ENCODE measurements around the gene SOWAHD.
"Not testable (repeated sequence)": the region's sequence is repeated elsewhere in the genome, so short reads cannot be mapped to it uniquely, and the experiment has no call there.

SOWAHD gene

GRCh38 chrX:119750131-119750530 is 8.3 kb upstream of the SOWAHD start:
- H3K36me3 ChIP-seq (replicated peaks); H3K4me1 ChIP-seq; H3K27me3 ChIP-seq (ENCODE audit: low read depth); in situ Hi-C loops (cut with MboI; ENCODE audit: low sequenced_read_pairs); H3K9me3 ChIP-seq; H3K4me3 ChIP-seq: not testable (repeated sequence)
- DNase-seq (ENCODE audit: low spot score in 2 of 2): peak in 1 of 2 experiments; percentile 30

GRCh38 chrX:119750751-119751150 is 7.6 kb upstream of the SOWAHD start:
- H3K27me3 ChIP-seq (ENCODE audit: low read depth); H3K36me3 ChIP-seq (replicated peaks); H3K4me1 ChIP-seq; H3K9me3 ChIP-seq; in situ Hi-C loops (cut with MboI; ENCODE audit: low sequenced_read_pairs); DNase-seq (ENCODE audit: low spot score in 2 of 2); H3K4me3 ChIP-seq: not testable (repeated sequence)

GRCh38 chrX:119753001-119753400 is 5.4 kb upstream of the SOWAHD start:
- no peaks in the 10 kb centered on the region for H3K36me3 ChIP-seq (replicated peaks)
- in situ Hi-C loops (cut with MboI; ENCODE audit: low sequenced_read_pairs): no loop called here
- no peaks in the 10 kb centered on the region for H3K9me3 ChIP-seq
- no peaks in the 10 kb centered on the region for H3K27me3 ChIP-seq (ENCODE audit: low read depth)
- no peak overlapping the region for H3K4me3 ChIP-seq
- no peak for DNase-seq (ENCODE audit: low spot score in 2 of 2)
- H3K4me1 ChIP-seq: no peaks in the 10 kb centered on the region; the same call in 1 of the 2 replicates

GRCh38 chrX:119753639-119754257 is 4.6 kb upstream of the SOWAHD start:
- in situ Hi-C loops (cut with MboI; ENCODE audit: low sequenced_read_pairs): no loop called here
- peak; percentile 56 to 70 for DNase-seq (ENCODE audit: low spot score in 2 of 2)
- no peaks in the 10 kb centered on the region; the same call in 1 of the 2 replicates for H3K4me1 ChIP-seq
- no peaks in the 10 kb centered on the region for H3K27me3 ChIP-seq (ENCODE audit: low read depth)
- no peak overlapping the region for H3K4me3 ChIP-seq
- H3K9me3 ChIP-seq: no peaks in the 10 kb centered on the region
- no peaks in the 10 kb centered on the region for H3K36me3 ChIP-seq (replicated peaks)

GRCh38 chrX:119755981-119756533 is 2.3 kb upstream of the SOWAHD start:
- Histone ChIP-seq H3K36me3 (replicated peaks) (no peaks in the 10 kb centered on the region), H3K4me1 (no peaks in the 10 kb centered on the region; the same call in 1 of the 2 replicates), H3K27me3 (ENCODE audit: low read depth) (no peaks in the 10 kb centered on the region), H3K9me3 (no peaks in the 10 kb centered on the region), H3K4me3 (no peak overlapping the region)
- no peak for DNase-seq (ENCODE audit: low spot score in 2 of 2)
- in situ Hi-C loops (cut with MboI; ENCODE audit: low sequenced_read_pairs): no loop called here

GRCh38 chrX:119756926-119757635 is 1.3 kb upstream of the SOWAHD start:
- H3K4me1 ChIP-seq: no peaks in the 10 kb centered on the region; the same call in 1 of the 2 replicates
- H3K4me3 ChIP-seq: no peak overlapping the region
- DNase-seq (ENCODE audit: low spot score in 2 of 2): no peak
- no peaks in the 10 kb centered on the region for H3K36me3 ChIP-seq (replicated peaks)
- H3K27me3 ChIP-seq (ENCODE audit: low read depth): no peaks in the 10 kb centered on the region
- in situ Hi-C loops (cut with MboI; ENCODE audit: low sequenced_read_pairs): no loop called here
- H3K9me3 ChIP-seq: no peaks in the 10 kb centered on the region

GRCh38 chrX:119757646-119757978 is 776 bp upstream of the SOWAHD start:
- no peak for DNase-seq (ENCODE audit: low spot score in 2 of 2)
- H3K36me3 ChIP-seq (replicated peaks): no peaks in the 10 kb centered on the region
- H3K4me3 ChIP-seq: peak overlapping the region; percentile 46
- H3K27me3 ChIP-seq (ENCODE audit: low read depth): no peaks in the 10 kb centered on the region
- no peaks in the 10 kb centered on the region for H3K9me3 ChIP-seq
- H3K4me1 ChIP-seq: no peaks in the 10 kb centered on the region; the same call in 1 of the 2 replicates
- in situ Hi-C loops (cut with MboI; ENCODE audit: low sequenced_read_pairs): no loop called here

GRCh38 chrX:119758731-119759247 is 401 bp downstream of the SOWAHD start:
- Histone ChIP-seq H3K4me1 (no peaks in the 10 kb centered on the region; the same call in 1 of the 2 replicates), H3K9me3 (no peaks in the 10 kb centered on the region; the same call in 1 of the 2 replicates)
- peak in 1 of 2 experiments; percentile 72 for DNase-seq (ENCODE audit: low spot score in 2 of 2)

GRCh38 chrX:119759248-119759766 is 919 bp downstream of the SOWAHD start:
- in situ Hi-C loops (cut with MboI; ENCODE audit: low sequenced_read_pairs): no loop called here
- no peaks in the 10 kb centered on the region for H3K36me3 ChIP-seq (replicated peaks)
- no peak for DNase-seq (ENCODE audit: low spot score in 2 of 2)
- H3K9me3 ChIP-seq: no peaks in the 10 kb centered on the region; the same call in 1 of the 2 replicates
- no peaks in the 10 kb centered on the region for H3K27me3 ChIP-seq (ENCODE audit: low read depth)
- no peaks in the 10 kb centered on the region; the same call in 1 of the 2 replicates for H3K4me1 ChIP-seq
- no peak overlapping the region; the same call in 1 of the 2 replicates for H3K4me3 ChIP-seq

More at GRCh38 chrX:119758731-119759247, 401 bp downstream of the SOWAHD start:
- Histone ChIP-seq H3K4me3 (peak overlapping the region; percentile 46), H3K27me3 (ENCODE audit: low read depth) (no peaks in the 10 kb centered on the region), H3K36me3 (replicated peaks) (no peaks in the 10 kb centered on the region)
- in situ Hi-C loops (cut with MboI; ENCODE audit: low sequenced_read_pairs): no loop called here

- no peak for DNase-seq (ENCODE audit: low spot score in 2 of 2)
- Histone ChIP-seq H3K27me3 (ENCODE audit: low read depth) (no peaks in the 10 kb centered on the region), H3K4me3 (no peak overlapping the region), H3K36me3 (replicated peaks) (no peaks in the 10 kb centered on the region), H3K9me3 (no peaks in the 10 kb centered on the region; the same call in 1 of the 2 replicates), H3K4me1 (no peaks in the 10 kb centered on the region; the same call in 1 of the 2 replicates)
- in situ Hi-C loops (cut with MboI; ENCODE audit: low sequenced_read_pairs): no loop called here
Measured at GRCh38 chrX:119760026-119760877, 1.9 kb downstream of the SOWAHD start.

GRCh38 chrX:119762718-119763117 is 4.3 kb downstream of the SOWAHD start:
- no peak for DNase-seq (ENCODE audit: low spot score in 2 of 2)
- no peak overlapping the region for H3K4me3 ChIP-seq
- no peaks in the 10 kb centered on the region; the same call in 1 of the 2 replicates for H3K4me1 ChIP-seq
- no peaks in the 10 kb centered on the region; the same call in 1 of the 2 replicates for H3K9me3 ChIP-seq
- H3K36me3 ChIP-seq (replicated peaks): no peaks in the 10 kb centered on the region
- in situ Hi-C loops (cut with MboI; ENCODE audit: low sequenced_read_pairs): no loop called here
- H3K27me3 ChIP-seq (ENCODE audit: low read depth): no peaks in the 10 kb centered on the region

GRCh38 chrX:119763181-119763580 is 4.8 kb downstream of the SOWAHD start:
- no peak overlapping the region for H3K4me3 ChIP-seq
- H3K9me3 ChIP-seq: no peaks in the 10 kb centered on the region; the same call in 1 of the 2 replicates
- H3K36me3 ChIP-seq (replicated peaks): no peaks in the 10 kb centered on the region
- DNase-seq (ENCODE audit: low spot score in 2 of 2): no peak
- in situ Hi-C loops (cut with MboI; ENCODE audit: low sequenced_read_pairs): no loop called here
- no peaks in the 10 kb centered on the region; the same call in 1 of the 2 replicates for H3K4me1 ChIP-seq
- no peaks in the 10 kb centered on the region for H3K27me3 ChIP-seq (ENCODE audit: low read depth)

- Histone ChIP-seq H3K36me3 (replicated peaks) (no peaks in the 10 kb centered on the region), H3K4me3 (no peak overlapping the region), H3K27me3 (ENCODE audit: low read depth) (no peaks in the 10 kb centered on the region), H3K9me3 (no peaks in the 10 kb centered on the region; the same call in 1 of the 2 replicates), H3K4me1 (no peaks in the 10 kb centered on the region)
- in situ Hi-C loops (cut with MboI; ENCODE audit: low sequenced_read_pairs): no loop called here
- DNase-seq (ENCODE audit: low spot score in 2 of 2): no peak
Measured at GRCh38 chrX:119763836-119764387, 5.5 kb downstream of the SOWAHD start.
